ENCODE results near the gene KRTAP10-1. TPM values are rescaled to one million over a fixed set of nuclear protein-coding genes. Genes with fewer than 3 reads are reported as not detected.

KRTAP10-1 gene
- total RNA-seq, 1 experiment from 2014 or later: not detected

DNA sequence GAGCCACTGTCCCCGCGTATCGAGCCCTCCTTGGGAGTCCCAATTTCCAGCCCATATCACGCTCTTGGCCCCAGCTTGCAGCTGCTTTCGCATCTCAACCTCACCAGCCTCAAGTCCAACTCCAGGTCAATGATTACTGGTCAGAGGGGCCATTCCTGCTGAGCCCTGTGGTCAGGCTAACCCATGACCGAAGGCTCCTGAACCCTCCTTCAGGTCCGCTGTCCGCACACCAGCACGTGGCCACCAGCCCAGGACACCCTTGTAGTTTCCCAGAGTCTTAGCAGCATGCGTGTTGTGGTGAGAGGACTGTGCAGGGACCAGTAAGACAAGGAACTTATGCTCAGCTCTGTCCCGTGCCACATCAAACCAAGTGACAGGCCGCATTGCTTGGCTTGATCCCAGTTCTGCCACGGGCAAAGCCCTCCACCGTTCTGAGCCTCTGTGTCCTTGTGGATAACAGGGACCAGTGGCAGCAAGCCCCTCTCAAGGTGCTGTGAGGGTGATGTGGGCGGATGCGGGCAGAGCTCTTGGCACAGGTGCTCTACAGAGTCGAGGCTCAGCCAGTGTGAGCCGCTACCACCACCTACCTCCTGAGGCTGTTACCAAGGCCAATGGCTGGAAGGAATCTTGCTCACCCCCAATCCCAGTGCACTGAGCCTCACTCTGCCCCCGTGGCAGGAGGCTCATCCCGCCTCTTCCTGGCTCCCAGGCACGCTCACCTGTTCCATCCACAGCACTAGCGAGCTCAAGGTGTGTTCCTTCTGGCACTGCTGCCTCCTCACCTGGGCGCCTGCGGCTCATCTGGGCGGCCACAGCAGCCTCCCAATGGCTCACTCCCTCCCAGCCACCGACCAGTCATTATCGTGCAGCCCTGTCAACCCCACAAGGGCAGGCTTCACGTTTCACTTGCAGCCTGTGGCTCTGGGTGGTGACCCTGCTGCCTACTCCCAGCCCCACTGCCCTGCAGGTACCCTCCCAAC lies 20.4 kb downstream of the KRTAP10-1 start:
- DNase-seq: no peak
- TF ChIP-seq, protein P1, sequence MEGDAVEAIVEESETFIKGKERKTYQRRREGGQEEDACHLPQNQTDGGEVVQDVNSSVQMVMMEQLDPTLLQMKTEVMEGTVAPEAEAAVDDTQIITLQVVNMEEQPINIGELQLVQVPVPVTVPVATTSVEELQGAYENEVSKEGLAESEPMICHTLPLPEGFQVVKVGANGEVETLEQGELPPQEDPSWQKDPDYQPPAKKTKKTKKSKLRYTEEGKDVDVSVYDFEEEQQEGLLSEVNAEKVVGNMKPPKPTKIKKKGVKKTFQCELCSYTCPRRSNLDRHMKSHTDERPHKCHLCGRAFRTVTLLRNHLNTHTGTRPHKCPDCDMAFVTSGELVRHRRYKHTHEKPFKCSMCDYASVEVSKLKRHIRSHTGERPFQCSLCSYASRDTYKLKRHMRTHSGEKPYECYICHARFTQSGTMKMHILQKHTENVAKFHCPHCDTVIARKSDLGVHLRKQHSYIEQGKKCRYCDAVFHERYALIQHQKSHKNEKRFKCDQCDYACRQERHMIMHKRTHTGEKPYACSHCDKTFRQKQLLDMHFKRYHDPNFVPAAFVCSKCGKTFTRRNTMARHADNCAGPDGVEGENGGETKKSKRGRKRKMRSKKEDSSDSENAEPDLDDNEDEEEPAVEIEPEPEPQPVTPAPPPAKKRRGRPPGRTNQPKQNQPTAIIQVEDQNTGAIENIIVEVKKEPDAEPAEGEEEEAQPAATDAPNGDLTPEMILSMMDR (IDR thresholded peaks at IDR 0.05; ENCODE audit: insufficient read depth in 1 of 2, low read depth in 1 of 2, low read length in 1 of 2, severe bottlenecking in 1 of 2, unreplicated experiment in 1 of 2): no peak
- H3K4me1 ChIP-seq: peaks cover 7% of the 10 kb centered on the region; the same call in 1 of the 2 replicates
- Mint-ChIP-seq H3K4me1 (ENCODE audit: low read depth, unreplicated experiment) (peaks cover 17% of the 10 kb centered on the region), H3K27me3 (ENCODE audit: insufficient read depth, unreplicated experiment) (no peaks in the 10 kb centered on the region), H3K9me3 (ENCODE audit: unreplicated experiment) (peaks cover 13% of the 10 kb centered on the region), H3K27ac (ENCODE audit: unreplicated experiment) (no peak overlapping the region), H3K36me3 (ENCODE audit: insufficient read depth, unreplicated experiment) (no peaks in the 10 kb centered on the region), H3K4me3 (ENCODE audit: unreplicated experiment) (no peak overlapping the region)
- no peak overlapping the region for H3K4me3 ChIP-seq (ENCODE audit: low read depth, low read length)
- peaks cover 11% of the 10 kb centered on the region for H3K9me3 ChIP-seq
- BruUV-seq (replicated peaks): no TSS peak
- intact Hi-C loops (cut with micrococcal nuclease; ENCODE audit: unreplicated experiment): loop anchor here (10.0 kb wide), 1 partner anchor 275 kb away; no protein-coding TSS in a partner anchor
- ChIA-PET CTCF (interaction anchor here (0.9 to 1.1 kb wide), 2 partner anchors 9 to 223 kb away, joined by 3 to 7 read pairs; no protein-coding TSS in a partner anchor), POLR2A (no interaction called here)
- no peaks in the 10 kb centered on the region for H3K27me3 ChIP-seq (replicated peaks; ENCODE audit: control insufficient read depth, insufficient read depth, low read length)
- H3K36me3 ChIP-seq (ENCODE audit: control insufficient read depth, insufficient read depth, low read length): no peaks in the 10 kb centered on the region

DNA sequence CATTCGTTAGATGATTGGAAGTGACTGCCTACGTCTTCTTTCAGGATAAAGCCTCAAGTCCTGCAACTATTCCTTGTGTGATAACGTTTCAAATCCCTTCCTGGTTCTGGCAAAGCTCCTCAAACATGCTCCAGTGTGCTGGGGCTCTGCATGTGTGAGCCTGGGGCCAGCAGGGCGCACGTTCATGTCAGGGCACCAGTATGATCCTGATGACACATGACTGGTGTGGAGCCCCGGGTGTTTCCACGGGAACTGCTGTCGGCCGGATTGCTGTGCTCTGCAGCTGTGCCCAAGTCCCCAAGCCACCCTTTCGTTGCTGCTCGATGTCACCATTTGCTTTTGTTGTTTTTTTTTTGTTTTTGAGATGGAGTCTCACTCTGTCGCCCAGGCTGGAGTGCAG lies 21.3 kb downstream of the KRTAP10-1 start:
- H3K27me3 ChIP-seq (replicated peaks; ENCODE audit: control insufficient read depth, insufficient read depth, low read length): no peaks in the 10 kb centered on the region
- ChIA-PET POLR2A (no interaction called here), CTCF (no interaction called here)
- BruUV-seq (replicated peaks): no TSS peak
- Mint-ChIP-seq H3K4me1 (ENCODE audit: low read depth, unreplicated experiment) (peaks cover 17% of the 10 kb centered on the region), H3K27me3 (ENCODE audit: insufficient read depth, unreplicated experiment) (no peaks in the 10 kb centered on the region), H3K36me3 (ENCODE audit: insufficient read depth, unreplicated experiment) (no peaks in the 10 kb centered on the region), H3K9me3 (ENCODE audit: unreplicated experiment) (peaks cover 13% of the 10 kb centered on the region), H3K4me3 (ENCODE audit: unreplicated experiment) (peak overlapping the region; percentile 77), H3K27ac (ENCODE audit: unreplicated experiment) (no peak overlapping the region)
- no peak overlapping the region for H3K4me3 ChIP-seq (ENCODE audit: low read depth, low read length)
- peaks cover 4% of the 10 kb centered on the region; the same call in 1 of the 2 replicates for H3K9me3 ChIP-seq
- H3K36me3 ChIP-seq (ENCODE audit: control insufficient read depth, insufficient read depth, low read length): no peaks in the 10 kb centered on the region
- TF ChIP-seq, protein P1 (IDR thresholded peaks at IDR 0.05; ENCODE audit: insufficient read depth in 1 of 2, low read depth in 1 of 2, low read length in 1 of 2, severe bottlenecking in 1 of 2, unreplicated experiment in 1 of 2): no peak
- H3K4me1 ChIP-seq: peaks cover 7% of the 10 kb centered on the region; the same call in 1 of the 2 replicates
- DNase-seq: no peak
- intact Hi-C loops (cut with micrococcal nuclease; ENCODE audit: unreplicated experiment): loop anchor here (10.0 kb wide), 1 partner anchor 276 kb away; no protein-coding TSS in a partner anchor

DNA sequence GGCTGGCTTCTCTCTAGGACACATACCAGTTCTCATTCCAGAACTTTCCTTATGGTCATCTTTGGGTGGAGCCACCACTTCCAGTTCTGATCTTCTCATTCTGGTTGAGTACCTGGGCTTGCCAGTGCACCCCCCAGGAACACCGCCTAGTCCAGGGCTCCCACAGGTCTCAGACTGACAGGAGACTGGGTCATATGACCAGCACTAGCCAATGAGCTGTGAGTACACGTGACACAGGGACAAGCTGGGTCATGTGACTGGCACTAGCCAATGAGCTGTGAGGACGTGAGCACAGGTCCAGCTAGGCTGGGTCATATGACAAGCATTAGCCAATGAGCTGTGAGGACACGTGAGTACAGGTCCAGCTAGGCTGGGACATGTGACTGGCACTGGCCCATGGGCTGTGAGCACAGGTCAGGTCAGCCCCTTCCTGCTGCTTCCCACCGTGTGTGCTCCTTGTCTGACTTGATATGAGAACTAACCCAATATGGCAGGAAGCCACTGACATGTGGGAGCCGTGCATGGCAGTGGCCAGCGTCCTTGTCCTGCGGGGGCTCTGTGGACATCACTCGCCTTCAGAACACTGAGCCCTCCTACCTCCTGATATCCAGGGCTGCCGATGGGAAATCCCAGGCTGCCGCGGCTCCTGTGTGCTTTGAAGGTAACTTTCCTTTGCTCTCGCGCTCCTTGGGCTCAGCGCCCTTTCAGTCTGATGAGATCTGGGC lies 22.7 kb downstream of the KRTAP10-1 start:
- no peak overlapping the region for H3K27ac Mint-ChIP-seq (ENCODE audit: unreplicated experiment)
- peaks cover 13% of the 10 kb centered on the region for H3K9me3 Mint-ChIP-seq (ENCODE audit: unreplicated experiment)
- peak overlapping the region; percentile 47 for H3K4me3 ChIP-seq (ENCODE audit: low read depth, low read length)
- DNase-seq: peak; percentile 87 to 95
- H3K27me3 ChIP-seq (replicated peaks; ENCODE audit: control insufficient read depth, insufficient read depth, low read length): no peaks in the 10 kb centered on the region
- no peaks in the 10 kb centered on the region for H3K9me3 ChIP-seq
- H3K36me3 Mint-ChIP-seq (ENCODE audit: insufficient read depth, unreplicated experiment): no peaks in the 10 kb centered on the region
- H3K4me1 Mint-ChIP-seq (ENCODE audit: low read depth, unreplicated experiment): peaks cover 17% of the 10 kb centered on the region
- BruUV-seq (replicated peaks): no TSS peak
- H3K4me1 ChIP-seq: peaks cover 7% of the 10 kb centered on the region; the same call in 1 of the 2 replicates
- H3K36me3 ChIP-seq (ENCODE audit: control insufficient read depth, insufficient read depth, low read length): no peaks in the 10 kb centered on the region
- TF ChIP-seq, protein P1 (IDR thresholded peaks at IDR 0.05; ENCODE audit: insufficient read depth in 1 of 2, low read depth in 1 of 2, low read length in 1 of 2, severe bottlenecking in 1 of 2, unreplicated experiment in 1 of 2): no peak
- no peaks in the 10 kb centered on the region for H3K27me3 Mint-ChIP-seq (ENCODE audit: insufficient read depth, unreplicated experiment)
- intact Hi-C loops (cut with micrococcal nuclease; ENCODE audit: unreplicated experiment): loop anchor here (10.0 kb wide), 1 partner anchor 277 kb away; no protein-coding TSS in a partner anchor
- POLR2A ChIA-PET: no interaction called here
- H3K4me3 Mint-ChIP-seq (ENCODE audit: unreplicated experiment): peak overlapping the region; percentile 77
- CTCF ChIA-PET: interaction anchor here (0.9 to 1.3 kb wide), 2 partner anchors 225 to 276 kb away, joined by 4 to 5 read pairs; no protein-coding TSS in a partner anchor
